HL-60 (cell line): ENCODE data around the gene CELF1.

Experiments
- DNase-seq, 2 experiments: peaks; one replicate each; pipeline ENCODE4 v3.0.0-alpha.2; 2010 to 2020; ENCODE audit warnings: low read depth in 1 of 2, low spot score in 1 of 2
- H3K27ac ChIP-seq: fragments of 250-450 bp; sonication (Bioruptor Pico); replicated peaks from 2 replicates; pipeline ENCODE4 v1.5.1; 2020; ENCODE audit warnings: mild to moderate bottlenecking, moderate library complexity
- H3K27me3 ChIP-seq: fragments of 250-450 bp; sonication (Bioruptor Pico); 2 replicates; pipeline ENCODE4 v1.5.1; 2021; ENCODE audit warnings: mild to moderate bottlenecking, moderate library complexity; ENCODE audit not compliant: insufficient read depth, poor library complexity, severe bottlenecking
- H3K4me3 ChIP-seq: replicated peaks from 2 replicates; pipeline ENCODE4 v1.5.1; 2011; ENCODE audit warnings: mild to moderate bottlenecking, control low read depth, low read length; ENCODE audit not compliant: insufficient read depth
- CTCF ChIP-seq: IDR thresholded peaks from one replicate; pipeline ENCODE4 v1.5.1; 2011; ENCODE audit warnings: low read length, control low read depth, inconsistent platforms; ENCODE audit not compliant: insufficient read depth
- GABPA ChIP-seq: IDR thresholded peaks from 2 replicates; pipeline ENCODE4 v1.6.1; 2012; ENCODE audit warnings: low read depth
- POLR2AphosphoS5 ChIP-seq: IDR thresholded peaks from 2 replicates; pipeline ENCODE4 v1.6.1; 2012; ENCODE audit warnings: low read depth
- SPI1 ChIP-seq: IDR thresholded peaks from 2 replicates; pipeline ENCODE4 v1.6.1; 2012; ENCODE audit warnings: low read depth, mild to moderate bottlenecking, borderline replicate concordance
- TF ChIP-seq, protein P1 (sequence below): IDR thresholded peaks from 2 replicates; pipeline ENCODE4 v1.6.1; 2012; ENCODE audit warnings: low read depth; ENCODE audit not compliant: insufficient replicate concordance

The CELF1 gene

DNA sequence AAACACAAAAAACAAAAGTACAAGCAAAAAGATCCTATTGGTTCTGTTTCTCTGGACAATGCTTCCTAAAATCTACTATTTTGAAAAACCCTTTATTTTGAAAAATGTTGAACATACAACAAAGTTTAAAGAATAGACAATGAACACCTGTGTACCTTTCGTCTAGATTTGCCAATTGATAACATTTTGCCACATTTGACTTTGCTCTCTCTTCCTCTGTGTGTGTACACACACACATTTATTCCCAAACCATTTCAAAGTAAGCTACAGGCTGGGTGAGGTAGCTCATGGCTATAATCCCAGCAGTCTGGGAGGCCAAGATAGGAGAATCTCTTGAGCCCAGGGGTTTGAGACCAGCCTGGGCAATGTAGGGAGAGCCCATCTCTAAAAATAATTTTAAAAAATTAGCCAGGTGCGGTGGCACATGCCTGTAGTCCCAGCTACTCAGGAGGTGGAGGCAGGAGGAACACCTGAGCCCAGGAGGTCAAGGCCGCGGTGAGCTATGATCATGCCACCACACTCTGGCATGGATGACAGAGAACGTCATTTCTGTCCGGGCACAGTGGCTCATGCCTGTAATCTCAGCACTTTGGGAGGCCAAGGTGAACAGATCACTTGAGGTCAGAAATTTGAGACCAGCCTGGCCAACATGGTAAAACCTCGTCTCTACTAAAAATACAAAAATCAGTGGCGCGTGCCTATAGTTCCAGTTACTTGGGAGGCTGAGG is 121.4 kb downstream of the CELF1 start:
- TF ChIP-seq CTCF (no peak), GABPA (no peak), SPI1 (no peak), POLR2AphosphoS5 (no peak)
- TF ChIP-seq, protein P1, sequence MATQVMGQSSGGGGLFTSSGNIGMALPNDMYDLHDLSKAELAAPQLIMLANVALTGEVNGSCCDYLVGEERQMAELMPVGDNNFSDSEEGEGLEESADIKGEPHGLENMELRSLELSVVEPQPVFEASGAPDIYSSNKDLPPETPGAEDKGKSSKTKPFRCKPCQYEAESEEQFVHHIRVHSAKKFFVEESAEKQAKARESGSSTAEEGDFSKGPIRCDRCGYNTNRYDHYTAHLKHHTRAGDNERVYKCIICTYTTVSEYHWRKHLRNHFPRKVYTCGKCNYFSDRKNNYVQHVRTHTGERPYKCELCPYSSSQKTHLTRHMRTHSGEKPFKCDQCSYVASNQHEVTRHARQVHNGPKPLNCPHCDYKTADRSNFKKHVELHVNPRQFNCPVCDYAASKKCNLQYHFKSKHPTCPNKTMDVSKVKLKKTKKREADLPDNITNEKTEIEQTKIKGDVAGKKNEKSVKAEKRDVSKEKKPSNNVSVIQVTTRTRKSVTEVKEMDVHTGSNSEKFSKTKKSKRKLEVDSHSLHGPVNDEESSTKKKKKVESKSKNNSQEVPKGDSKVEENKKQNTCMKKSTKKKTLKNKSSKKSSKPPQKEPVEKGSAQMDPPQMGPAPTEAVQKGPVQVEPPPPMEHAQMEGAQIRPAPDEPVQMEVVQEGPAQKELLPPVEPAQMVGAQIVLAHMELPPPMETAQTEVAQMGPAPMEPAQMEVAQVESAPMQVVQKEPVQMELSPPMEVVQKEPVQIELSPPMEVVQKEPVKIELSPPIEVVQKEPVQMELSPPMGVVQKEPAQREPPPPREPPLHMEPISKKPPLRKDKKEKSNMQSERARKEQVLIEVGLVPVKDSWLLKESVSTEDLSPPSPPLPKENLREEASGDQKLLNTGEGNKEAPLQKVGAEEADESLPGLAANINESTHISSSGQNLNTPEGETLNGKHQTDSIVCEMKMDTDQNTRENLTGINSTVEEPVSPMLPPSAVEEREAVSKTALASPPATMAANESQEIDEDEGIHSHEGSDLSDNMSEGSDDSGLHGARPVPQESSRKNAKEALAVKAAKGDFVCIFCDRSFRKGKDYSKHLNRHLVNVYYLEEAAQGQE = no peak
- no peak overlapping the region for H3K4me3 ChIP-seq
- DNase-seq = no peak
- H3K27ac ChIP-seq = no peak overlapping the region
- H3K27me3 ChIP-seq = no peaks in the 10 kb centered on the region

DNA sequence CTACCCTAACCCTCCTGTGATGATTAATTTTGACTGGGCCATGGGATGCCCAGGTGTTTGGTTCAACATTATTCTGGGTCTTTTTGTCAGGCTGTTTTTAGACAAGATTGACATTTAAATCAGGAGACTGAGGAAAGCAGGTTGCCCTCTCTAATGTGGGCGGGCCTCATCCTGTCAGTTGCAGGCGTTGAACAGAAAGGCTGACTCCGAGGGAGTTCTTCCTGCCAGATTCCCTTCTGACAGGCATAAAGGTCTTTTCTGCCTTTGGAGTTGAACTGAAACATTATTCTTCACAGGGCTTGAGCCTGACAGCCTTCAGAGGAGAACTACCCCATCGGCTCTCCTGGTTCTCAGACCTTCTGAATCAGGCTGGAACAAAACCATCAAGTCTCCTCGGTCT is 122.4 kb downstream of the CELF1 start:
- TF ChIP-seq CTCF (no peak), SPI1 (no peak), GABPA (no peak), POLR2AphosphoS5 (no peak)
- TF ChIP-seq, protein P1 = no peak
- no peak overlapping the region for H3K27ac ChIP-seq

DNA sequence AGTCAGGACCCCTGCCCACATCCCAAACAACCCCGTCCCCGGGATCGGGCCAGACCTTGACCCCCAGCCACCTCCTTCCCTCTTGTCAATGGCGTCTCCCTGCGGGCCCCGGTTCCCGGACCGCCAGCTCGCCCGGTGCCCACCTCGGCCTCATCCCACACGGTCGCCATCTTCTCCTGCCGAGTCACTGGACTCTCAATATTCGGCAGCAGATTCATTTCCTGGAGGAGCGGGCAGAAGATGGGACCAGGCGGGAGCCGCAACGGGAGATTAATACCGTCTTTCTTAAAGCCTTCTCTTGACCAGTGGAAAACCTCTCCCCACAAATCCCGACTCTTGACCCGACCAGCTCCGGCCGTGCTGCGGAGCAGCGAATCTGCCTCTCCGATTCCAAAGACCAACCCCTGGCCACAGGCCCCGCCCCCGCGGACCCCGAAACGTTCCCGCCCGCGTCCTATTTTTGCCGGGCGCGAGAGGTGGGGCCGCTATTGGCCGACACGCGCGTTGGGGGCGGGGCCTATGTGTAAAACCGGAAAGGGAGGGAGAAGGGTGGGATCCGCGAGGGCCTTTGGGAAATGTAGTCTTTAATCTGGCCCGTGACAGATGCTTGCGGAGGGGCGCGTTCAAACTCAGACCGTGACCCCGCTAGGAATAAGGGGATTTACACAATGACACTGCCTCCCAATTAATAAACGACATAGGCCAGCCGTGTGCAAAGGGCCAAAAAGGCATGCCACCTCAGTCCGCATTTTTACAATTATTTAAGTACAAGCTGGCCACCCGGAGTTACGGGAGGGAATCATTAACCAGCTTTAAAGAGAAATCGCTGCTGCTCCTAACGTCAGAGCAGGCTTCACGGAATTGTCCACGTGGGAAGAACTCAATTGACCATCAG is 126.6 kb downstream of the CELF1 start, which contains the start of gene PSMC3:
PSMC3 (minus strand) TSS at position 378 of the 895 bp plus-strand sequence; CDS start at position 218, 160 bp downstream.
- TF ChIP-seq POLR2AphosphoS5 (peak; percentile 83; the same call in 1 of the 2 replicates), SPI1 (no peak), CTCF (no peak), GABPA (peak; percentile 82)
- TF ChIP-seq, protein P1 = peak; percentile 77
- peak within 1 kb of the TSS; percentile 99 for H3K27ac ChIP-seq

More for the DNA sequence above, 122.4 kb downstream of the CELF1 start:
- DNase-seq = no peak
- Histone ChIP-seq H3K4me3 (no peak overlapping the region), H3K27me3 (no peaks in the 10 kb centered on the region)

More for the DNA sequence above, 126.6 kb downstream of the CELF1 start, which contains the start of gene PSMC3:
- Histone ChIP-seq H3K27me3 (no peaks in the 10 kb centered on the region), H3K4me3 (peak within 1 kb of the TSS; percentile 97)
- peak; percentile 80 to 97 for DNase-seq
